ENCODE results near the gene TNRC6A. TPM values are rescaled to one million over a fixed set of nuclear protein-coding genes. Genes with fewer than 3 reads are reported as not detected.

The TNRC6A gene
- total RNA-seq, 1 donor from 2014 or later, result 53.0 TPM

- DNase-seq (ENCODE audit: extremely low spot score in 2 of 2), result no peak
- Histone ChIP-seq H3K4me3 (peak overlapping the region; percentile 4 to 6), H3K9me3 (no peaks in the 10 kb centered on the region), H3K27me3 (no peaks in the 10 kb centered on the region), H3K4me1 (peaks cover 12% of the 10 kb centered on the region), H3K27ac (peak overlapping the region; percentile 72), H3K36me3 (no peaks in the 10 kb centered on the region)
- no peak for TF ChIP-seq CTCF (IDR thresholded peaks at IDR 0.05)
- no peak for TF ChIP-seq POLR2A (IDR thresholded peaks at IDR 0.05)
- TF ChIP-seq POLR2AphosphoS5 (IDR thresholded peaks at IDR 0.05; ENCODE audit: insufficient read depth in 1 of 2, low read depth in 1 of 2), result peak in 1 of 2 donors; percentile 31
- intact Hi-C loops (cut with DNase I), result no loop called here
Observed at GRCh38 chr16:24685539-24686432, 43.7 kb upstream of the TNRC6A start.

DNA sequence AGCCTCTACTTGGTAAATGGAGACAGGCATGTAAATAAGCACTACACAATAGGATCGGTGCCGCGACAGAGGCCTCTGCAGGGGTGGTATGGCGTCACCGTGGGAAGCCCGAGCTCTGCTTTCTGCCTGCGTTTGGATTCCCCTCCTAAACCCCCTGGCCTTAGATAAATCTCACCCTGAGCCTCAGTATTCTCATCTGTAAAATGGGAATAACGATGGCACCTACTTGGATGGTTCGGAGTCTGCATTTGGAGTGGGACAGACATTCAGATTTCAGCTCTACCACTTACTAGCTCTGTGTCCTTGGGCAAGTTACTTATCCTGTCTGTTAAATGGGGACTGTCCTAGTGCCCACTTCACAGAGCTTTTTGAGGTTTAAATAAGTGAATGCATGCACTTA, 42.8 kb upstream of the TNRC6A start:
- Histone ChIP-seq H3K4me1 (peaks cover 12% of the 10 kb centered on the region), H3K27ac (peak overlapping the region; percentile 72), H3K9me3 (no peaks in the 10 kb centered on the region), H3K4me3 (no peak overlapping the region), H3K27me3 (no peaks in the 10 kb centered on the region), H3K36me3 (no peaks in the 10 kb centered on the region)
- no peak for TF ChIP-seq POLR2A (IDR thresholded peaks at IDR 0.05)
- TF ChIP-seq POLR2AphosphoS5 (IDR thresholded peaks at IDR 0.05; ENCODE audit: insufficient read depth in 1 of 2, low read depth in 1 of 2), result no peak
- no peak for TF ChIP-seq CTCF (IDR thresholded peaks at IDR 0.05)
- intact Hi-C loops (cut with DNase I), result no loop called here
- DNase-seq (ENCODE audit: extremely low spot score in 2 of 2), result no peak

- Histone ChIP-seq H3K4me3 (no peak overlapping the region), H3K27ac (no peak overlapping the region), H3K9me3 (no peaks in the 10 kb centered on the region), H3K36me3 (no peaks in the 10 kb centered on the region), H3K27me3 (no peaks in the 10 kb centered on the region), H3K4me1 (peaks cover 12% of the 10 kb centered on the region)
- DNase-seq (ENCODE audit: extremely low spot score in 2 of 2), result no peak
- TF ChIP-seq POLR2AphosphoS5 (IDR thresholded peaks at IDR 0.05; ENCODE audit: insufficient read depth in 1 of 2, low read depth in 1 of 2) (no peak), CTCF (IDR thresholded peaks at IDR 0.05) (no peak), POLR2A (IDR thresholded peaks at IDR 0.05) (no peak)
- intact Hi-C loops (cut with DNase I), result no loop called here
Observed at GRCh38 chr16:24688359-24688758, 41.1 kb upstream of the TNRC6A start.

DNA sequence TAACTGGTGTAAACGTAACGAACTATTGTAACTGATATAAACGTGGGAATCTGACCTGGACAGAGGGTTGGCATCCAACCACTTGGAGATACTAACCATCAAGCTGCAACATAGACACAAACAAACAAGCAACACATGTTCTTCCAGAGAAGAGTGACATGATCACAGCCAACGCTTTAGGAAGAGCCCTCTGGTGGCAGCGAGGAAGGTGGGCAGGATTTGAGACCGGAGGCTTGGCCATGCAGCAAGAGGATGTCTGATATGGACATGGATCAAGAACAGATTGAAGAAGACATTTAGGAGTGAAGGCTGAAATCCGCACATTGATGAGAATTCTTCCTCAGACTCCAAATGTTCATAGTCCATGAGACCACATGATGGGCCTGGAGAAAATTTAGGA, 40.3 kb upstream of the TNRC6A start:
- H3K9me3 ChIP-seq, result no peaks in the 10 kb centered on the region
- no peak for DNase-seq (ENCODE audit: extremely low spot score in 2 of 2)
- no peaks in the 10 kb centered on the region for H3K27me3 ChIP-seq
- H3K36me3 ChIP-seq, result no peaks in the 10 kb centered on the region
- H3K27ac ChIP-seq, result no peak overlapping the region
- H3K4me1 ChIP-seq, result peaks cover 12% of the 10 kb centered on the region
- H3K4me3 ChIP-seq, result no peak overlapping the region
- TF ChIP-seq POLR2AphosphoS5 (IDR thresholded peaks at IDR 0.05; ENCODE audit: insufficient read depth in 1 of 2, low read depth in 1 of 2) (no peak), POLR2A (IDR thresholded peaks at IDR 0.05) (no peak), CTCF (IDR thresholded peaks at IDR 0.05) (no peak)
- intact Hi-C loops (cut with DNase I), result no loop called here

- no peaks in the 10 kb centered on the region for H3K36me3 ChIP-seq
- no peaks in the 10 kb centered on the region for H3K27me3 ChIP-seq
- no peaks in the 10 kb centered on the region for H3K4me1 ChIP-seq
- H3K27ac ChIP-seq, result no peak overlapping the region
- H3K9me3 ChIP-seq, result no peaks in the 10 kb centered on the region
- TF ChIP-seq POLR2A (IDR thresholded peaks at IDR 0.05), result no peak
- TF ChIP-seq POLR2AphosphoS5 (IDR thresholded peaks at IDR 0.05; ENCODE audit: insufficient read depth in 1 of 2, low read depth in 1 of 2), result no peak
- DNase-seq (ENCODE audit: extremely low spot score in 2 of 2), result no peak
- no peak overlapping the region for H3K4me3 ChIP-seq
- intact Hi-C loops (cut with DNase I), result no loop called here
Observed at GRCh38 chr16:24692854-24693253, 36.6 kb upstream of the TNRC6A start.
